ENCODE results near the gene CNMD. TPM values are rescaled to one million over a fixed set of nuclear protein-coding genes. Genes with fewer than 3 reads are reported as not detected.

The CNMD gene
- polyA plus RNA-seq, 1 donor from 2014 or later = not detected

DNA sequence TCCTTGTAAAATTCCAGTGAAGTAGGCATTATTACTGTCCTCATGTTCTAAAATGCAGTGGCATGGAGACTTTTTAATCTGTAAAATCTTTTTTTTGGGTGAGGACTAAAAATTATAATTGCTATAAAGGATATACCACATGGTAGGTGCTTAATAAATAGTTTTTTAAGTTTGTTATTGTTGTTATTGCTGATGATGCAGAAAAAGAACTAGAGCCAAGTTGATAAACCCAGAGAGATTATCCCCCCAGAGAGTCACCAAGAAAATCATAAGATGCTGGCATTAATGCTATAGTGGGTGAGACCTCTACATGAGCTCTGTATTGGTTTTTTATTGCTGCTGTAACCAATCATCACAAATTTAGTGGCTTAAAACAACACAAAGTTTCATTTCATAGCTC is 44.3 kb upstream of the CNMD start:
- Histone ChIP-seq H3K27me3 (ENCODE audit: insufficient read depth, low read depth, low read length) (no peaks in the 10 kb centered on the region), H3K9me3 (ENCODE audit: low read length) (no peaks in the 10 kb centered on the region), H3K36me3 (ENCODE audit: insufficient read depth, low read length) (no peaks in the 10 kb centered on the region)

DNA sequence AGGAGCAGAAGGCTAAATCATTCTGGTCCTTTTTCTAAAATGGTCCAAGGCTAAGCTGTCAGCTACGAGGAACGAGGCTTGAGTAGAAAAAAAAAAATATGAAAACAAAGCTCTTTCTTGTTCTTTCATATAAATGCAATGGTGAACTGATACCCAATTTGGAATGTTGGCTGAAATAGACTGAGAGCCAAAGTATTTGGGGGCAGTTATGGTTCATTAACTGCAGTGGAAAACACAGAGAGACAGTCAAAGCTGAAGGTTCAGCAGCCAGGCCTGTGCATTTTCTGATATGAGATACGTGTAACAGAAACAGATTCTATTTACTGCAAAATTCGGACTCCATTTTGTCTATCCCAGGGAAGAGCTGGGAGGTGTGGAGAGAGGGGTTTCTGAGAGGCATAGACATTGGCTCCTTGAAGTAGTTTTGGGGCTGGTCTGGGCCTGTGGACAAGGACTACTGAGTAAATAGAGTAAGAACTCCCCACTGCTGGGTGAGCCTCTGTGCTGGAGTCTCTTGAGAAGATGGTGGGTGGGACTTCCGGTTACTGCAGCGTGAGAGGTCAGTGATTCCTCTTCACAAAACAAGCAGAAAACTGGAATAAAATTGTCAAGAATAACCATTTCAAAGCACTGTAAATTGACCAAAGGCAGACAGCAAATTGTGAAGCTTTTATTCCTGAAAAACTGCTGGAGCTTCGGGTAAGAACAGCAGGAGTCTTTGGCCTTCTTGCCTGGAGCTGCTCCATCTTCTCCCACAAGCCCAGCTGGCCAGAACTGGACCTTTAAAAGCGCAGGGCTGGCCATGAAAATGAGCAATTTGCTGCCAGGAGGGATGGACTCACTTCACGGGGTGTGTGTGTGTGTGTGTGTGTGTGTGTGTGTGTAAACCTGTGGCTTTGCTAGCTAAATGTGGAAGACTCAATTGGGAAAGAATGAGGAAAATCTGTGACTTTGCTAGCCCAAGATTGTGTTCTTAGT is 43.1 kb upstream of the CNMD start:
- Histone ChIP-seq H3K79me2 (replicated peaks; ENCODE audit: insufficient read depth, low read length) (no peaks in the 10 kb centered on the region), H3K4me3 (ENCODE audit: low read length) (no peak overlapping the region), H3K4me2 (ENCODE audit: low read length) (no peak overlapping the region), H3K9me2 (ENCODE audit: insufficient read depth, low read length) (no peaks in the 10 kb centered on the region), H2AFZ (ENCODE audit: low read depth, low read length) (no peak overlapping the region), H3K36me3 (ENCODE audit: insufficient read depth, low read length) (no peaks in the 10 kb centered on the region), H3K9me3 (ENCODE audit: low read length) (no peaks in the 10 kb centered on the region), H3F3A (ENCODE audit: insufficient read depth, low read length, poor library complexity, severe bottlenecking) (no peaks in the 10 kb centered on the region), H3K9ac (ENCODE audit: low read length) (no peak overlapping the region), H4K20me1 (ENCODE audit: insufficient read depth) (no peaks in the 10 kb centered on the region), H3K27me3 (ENCODE audit: insufficient read depth, low read depth, low read length) (no peaks in the 10 kb centered on the region), H3K27ac (ENCODE audit: low read length) (no peak overlapping the region)
- no peak for TF ChIP-seq MXI1 (conservative IDR thresholded peaks at IDR 0.05; ENCODE audit: poor library complexity, severe bottlenecking)

More for the DNA sequence above, 44.3 kb upstream of the CNMD start:
- H3K4me3 ChIP-seq (ENCODE audit: low read length) = no peak overlapping the region
- no peaks in the 10 kb centered on the region for H3K79me2 ChIP-seq (replicated peaks; ENCODE audit: insufficient read depth, low read length)
- no peaks in the 10 kb centered on the region for H3K9me2 ChIP-seq (ENCODE audit: insufficient read depth, low read length)
- no peak overlapping the region for H3K4me2 ChIP-seq (ENCODE audit: low read length)
- no peaks in the 10 kb centered on the region for H3F3A ChIP-seq (ENCODE audit: insufficient read depth, low read length, poor library complexity, severe bottlenecking)
- no peak overlapping the region for H3K27ac ChIP-seq (ENCODE audit: low read length)
- no peak for TF ChIP-seq RAD21 (conservative IDR thresholded peaks at IDR 0.05)
- no peak for TF ChIP-seq EP300 (conservative IDR thresholded peaks at IDR 0.05; ENCODE audit: poor library complexity, severe bottlenecking)
- TF ChIP-seq POLR2AphosphoS5 (IDR thresholded peaks at IDR 0.05) = no peak
- TF ChIP-seq, protein P1, sequence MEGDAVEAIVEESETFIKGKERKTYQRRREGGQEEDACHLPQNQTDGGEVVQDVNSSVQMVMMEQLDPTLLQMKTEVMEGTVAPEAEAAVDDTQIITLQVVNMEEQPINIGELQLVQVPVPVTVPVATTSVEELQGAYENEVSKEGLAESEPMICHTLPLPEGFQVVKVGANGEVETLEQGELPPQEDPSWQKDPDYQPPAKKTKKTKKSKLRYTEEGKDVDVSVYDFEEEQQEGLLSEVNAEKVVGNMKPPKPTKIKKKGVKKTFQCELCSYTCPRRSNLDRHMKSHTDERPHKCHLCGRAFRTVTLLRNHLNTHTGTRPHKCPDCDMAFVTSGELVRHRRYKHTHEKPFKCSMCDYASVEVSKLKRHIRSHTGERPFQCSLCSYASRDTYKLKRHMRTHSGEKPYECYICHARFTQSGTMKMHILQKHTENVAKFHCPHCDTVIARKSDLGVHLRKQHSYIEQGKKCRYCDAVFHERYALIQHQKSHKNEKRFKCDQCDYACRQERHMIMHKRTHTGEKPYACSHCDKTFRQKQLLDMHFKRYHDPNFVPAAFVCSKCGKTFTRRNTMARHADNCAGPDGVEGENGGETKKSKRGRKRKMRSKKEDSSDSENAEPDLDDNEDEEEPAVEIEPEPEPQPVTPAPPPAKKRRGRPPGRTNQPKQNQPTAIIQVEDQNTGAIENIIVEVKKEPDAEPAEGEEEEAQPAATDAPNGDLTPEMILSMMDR (IDR thresholded peaks at IDR 0.05; ENCODE audit: poor library complexity, severe bottlenecking) = no peak
- TF ChIP-seq MXI1 (conservative IDR thresholded peaks at IDR 0.05; ENCODE audit: poor library complexity, severe bottlenecking) = no peak
- TF ChIP-seq, protein P2, sequence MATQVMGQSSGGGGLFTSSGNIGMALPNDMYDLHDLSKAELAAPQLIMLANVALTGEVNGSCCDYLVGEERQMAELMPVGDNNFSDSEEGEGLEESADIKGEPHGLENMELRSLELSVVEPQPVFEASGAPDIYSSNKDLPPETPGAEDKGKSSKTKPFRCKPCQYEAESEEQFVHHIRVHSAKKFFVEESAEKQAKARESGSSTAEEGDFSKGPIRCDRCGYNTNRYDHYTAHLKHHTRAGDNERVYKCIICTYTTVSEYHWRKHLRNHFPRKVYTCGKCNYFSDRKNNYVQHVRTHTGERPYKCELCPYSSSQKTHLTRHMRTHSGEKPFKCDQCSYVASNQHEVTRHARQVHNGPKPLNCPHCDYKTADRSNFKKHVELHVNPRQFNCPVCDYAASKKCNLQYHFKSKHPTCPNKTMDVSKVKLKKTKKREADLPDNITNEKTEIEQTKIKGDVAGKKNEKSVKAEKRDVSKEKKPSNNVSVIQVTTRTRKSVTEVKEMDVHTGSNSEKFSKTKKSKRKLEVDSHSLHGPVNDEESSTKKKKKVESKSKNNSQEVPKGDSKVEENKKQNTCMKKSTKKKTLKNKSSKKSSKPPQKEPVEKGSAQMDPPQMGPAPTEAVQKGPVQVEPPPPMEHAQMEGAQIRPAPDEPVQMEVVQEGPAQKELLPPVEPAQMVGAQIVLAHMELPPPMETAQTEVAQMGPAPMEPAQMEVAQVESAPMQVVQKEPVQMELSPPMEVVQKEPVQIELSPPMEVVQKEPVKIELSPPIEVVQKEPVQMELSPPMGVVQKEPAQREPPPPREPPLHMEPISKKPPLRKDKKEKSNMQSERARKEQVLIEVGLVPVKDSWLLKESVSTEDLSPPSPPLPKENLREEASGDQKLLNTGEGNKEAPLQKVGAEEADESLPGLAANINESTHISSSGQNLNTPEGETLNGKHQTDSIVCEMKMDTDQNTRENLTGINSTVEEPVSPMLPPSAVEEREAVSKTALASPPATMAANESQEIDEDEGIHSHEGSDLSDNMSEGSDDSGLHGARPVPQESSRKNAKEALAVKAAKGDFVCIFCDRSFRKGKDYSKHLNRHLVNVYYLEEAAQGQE (IDR thresholded peaks at IDR 0.05; ENCODE audit: borderline replicate concordance) = no peak
- TF ChIP-seq EZH2 (IDR thresholded peaks at IDR 0.05; ENCODE audit: borderline replicate concordance, insufficient read depth, low read length, poor library complexity, severe bottlenecking) = no peak
- no peak for TF ChIP-seq TAF1 (IDR thresholded peaks at IDR 0.05; ENCODE audit: low read depth)
- no peak for TF ChIP-seq SMC3 (conservative IDR thresholded peaks at IDR 0.05; ENCODE audit: poor library complexity)
- H4K20me1 ChIP-seq (ENCODE audit: insufficient read depth) = no peaks in the 10 kb centered on the region
- H2AFZ ChIP-seq (ENCODE audit: low read depth, low read length) = no peak overlapping the region
- no peak overlapping the region for H3K9ac ChIP-seq (ENCODE audit: low read length)

Measured in neural cell (in vitro differentiated cells).